T1000 (cell line): ENCODE results near the gene MCEE.

Source experiments
- DNase-seq: peaks from one replicate; lab custom pipeline; 2025; ENCODE audit warnings: mixed read lengths; lab: John Stamatoyannopoulos, UW

MCEE gene

DNA sequence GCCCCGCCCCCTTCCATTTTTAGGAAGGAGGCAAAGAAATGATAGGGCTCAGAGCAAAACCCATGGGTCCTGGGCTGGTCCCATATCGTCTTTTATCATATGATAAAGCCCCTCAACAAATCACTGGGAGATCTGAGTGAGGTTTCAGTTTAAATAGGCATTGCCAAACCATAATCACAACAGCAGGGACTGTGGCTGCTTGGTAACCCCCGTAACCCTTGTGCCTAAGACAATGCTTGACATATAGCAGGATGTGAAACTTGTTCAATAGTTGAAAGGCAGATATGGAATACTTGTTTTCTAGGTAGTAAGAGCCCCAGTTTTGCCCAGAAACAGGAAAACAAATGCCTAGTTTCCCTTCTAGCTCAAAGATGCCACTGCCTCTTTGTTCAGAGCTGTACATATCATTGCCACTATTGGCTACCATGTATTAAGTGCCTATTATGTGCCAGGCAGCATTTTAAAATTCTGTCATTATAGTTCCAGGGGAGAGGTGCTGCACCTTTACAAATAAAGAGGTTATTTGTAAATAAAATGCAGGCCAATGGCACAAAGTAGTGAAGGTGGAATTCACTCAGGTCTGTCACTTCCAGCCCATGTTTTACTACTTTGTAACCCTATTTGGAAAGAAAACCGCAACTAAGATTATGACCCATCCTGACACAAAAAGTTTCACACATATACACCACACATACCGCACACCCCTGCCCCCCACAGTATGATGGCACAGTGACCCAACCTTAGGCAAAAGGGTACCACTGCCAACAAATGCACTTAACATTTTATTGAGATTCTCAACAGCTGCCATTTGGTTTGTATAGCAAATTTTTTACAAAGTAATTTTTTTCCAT lies 47.4 kb downstream of the MCEE start:
- no peak for DNase-seq

DNA sequence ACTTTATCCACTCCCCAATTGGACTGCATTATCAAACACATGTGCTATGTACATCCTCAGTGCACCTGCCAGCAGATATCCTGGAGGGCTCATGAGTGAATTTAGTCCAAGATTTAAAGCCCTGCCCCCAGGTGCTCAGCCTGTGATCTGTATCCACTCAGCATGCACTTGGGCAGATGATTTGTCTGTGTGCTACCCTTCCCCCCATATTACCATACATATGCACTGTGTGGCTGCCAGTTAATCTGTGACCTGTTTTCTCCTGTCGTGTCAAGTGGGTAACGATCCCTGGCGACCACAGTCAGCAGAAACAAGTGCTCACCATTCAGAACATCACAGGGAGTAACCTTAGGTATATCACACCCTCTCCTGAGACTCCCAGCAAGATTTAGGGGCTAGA lies 51.4 kb downstream of the MCEE start:
- no peak for DNase-seq

DNA sequence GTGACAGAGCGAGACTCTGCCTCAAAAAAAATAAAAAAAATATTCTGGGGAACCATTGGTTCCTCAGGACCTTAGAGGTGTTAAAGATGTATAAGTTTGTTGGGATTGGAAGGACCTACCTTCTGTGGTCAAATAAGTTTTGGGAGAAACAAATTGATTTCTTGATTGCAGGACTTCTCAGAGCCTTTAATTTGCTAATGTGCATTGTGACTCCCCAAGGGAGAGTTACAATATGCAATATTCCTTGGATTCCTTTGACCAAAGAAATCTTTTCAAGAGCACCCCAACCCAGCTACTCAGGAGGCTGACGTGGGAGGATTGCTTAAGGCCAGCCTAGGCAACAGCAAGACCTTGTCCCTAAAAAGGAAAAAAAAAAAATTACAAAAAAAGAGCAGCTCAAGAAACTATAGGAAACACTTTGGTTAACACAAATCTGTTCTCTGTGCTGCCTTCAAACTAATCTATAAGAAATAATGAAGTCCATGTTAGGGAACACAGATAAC lies 55.1 kb downstream of the MCEE start:
- DNase-seq, result no peak

DNA sequence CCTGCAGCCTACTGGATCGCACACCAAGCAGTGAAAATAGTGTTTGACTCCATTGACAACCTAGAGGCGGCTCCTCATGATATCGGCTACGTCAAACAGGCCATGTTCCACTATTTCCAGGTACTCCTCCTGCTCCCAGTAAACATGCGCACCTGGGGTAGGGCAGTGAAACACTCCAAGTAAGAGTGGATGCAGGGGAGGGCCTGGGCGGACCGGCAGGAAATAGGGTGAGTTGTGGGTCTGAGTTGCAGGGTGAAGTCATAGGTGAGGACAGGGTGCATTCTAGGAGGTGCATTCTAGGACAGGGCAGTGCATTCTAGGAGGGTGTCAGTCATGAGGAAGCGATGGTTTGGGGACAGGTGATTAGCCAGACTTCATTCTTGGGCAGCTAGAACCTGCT lies 56.6 kb downstream of the MCEE start:
- DNase-seq, result no peak

DNA sequence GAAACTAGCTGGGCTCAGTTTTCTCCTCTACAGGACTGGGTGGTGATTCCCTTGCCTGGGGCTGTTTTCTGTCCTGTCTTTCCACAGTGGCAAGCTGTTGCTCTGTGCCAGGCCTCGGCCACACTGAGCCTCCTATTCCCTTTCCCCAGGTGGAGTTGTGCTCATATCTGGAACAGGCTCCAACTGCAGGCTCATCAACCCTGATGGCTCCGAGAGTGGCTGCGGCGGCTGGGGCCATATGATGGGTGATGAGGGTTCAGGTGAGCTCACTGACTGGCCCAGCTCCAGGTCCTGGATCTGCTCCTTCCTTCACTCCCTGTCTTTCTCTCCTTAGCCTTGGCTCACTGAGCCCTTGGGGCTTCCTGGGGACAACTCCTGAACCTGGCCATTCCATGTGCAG lies 57.5 kb downstream of the MCEE start:
- no peak for DNase-seq

DNA sequence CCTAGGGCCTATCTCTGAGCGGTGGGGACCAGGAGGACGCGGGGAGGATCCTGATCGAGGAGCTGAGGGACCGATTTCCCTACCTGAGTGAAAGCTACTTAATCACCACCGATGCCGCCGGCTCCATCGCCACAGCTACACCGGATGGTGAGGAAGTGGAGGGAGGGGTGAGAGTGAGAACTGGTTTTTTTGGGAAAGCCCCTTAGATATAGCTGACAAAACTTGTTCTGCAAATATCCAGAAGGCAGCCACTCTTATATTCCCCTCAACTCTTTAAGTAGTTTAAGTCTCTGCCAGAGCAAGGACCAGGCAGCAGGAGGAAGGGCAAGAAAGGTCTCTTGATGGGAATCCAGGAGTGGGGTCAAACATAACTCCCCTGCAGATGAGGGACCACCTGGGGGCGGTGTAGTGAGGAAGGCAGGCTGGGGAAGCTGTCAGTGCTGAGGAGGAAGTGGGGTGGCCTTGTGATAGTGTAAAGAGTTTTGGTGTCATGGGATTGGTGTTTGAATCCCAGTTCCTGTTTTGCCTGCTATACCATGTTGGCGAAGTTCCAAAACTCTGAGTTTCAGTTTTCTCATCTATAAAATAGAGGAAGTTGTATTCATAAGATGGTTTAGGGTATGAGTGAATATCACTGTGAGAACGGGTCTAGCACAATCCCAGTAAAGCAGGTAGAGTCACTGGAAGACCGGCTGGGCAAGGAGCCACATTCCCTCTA lies 58.2 kb downstream of the MCEE start:
- no peak for DNase-seq

DNA sequence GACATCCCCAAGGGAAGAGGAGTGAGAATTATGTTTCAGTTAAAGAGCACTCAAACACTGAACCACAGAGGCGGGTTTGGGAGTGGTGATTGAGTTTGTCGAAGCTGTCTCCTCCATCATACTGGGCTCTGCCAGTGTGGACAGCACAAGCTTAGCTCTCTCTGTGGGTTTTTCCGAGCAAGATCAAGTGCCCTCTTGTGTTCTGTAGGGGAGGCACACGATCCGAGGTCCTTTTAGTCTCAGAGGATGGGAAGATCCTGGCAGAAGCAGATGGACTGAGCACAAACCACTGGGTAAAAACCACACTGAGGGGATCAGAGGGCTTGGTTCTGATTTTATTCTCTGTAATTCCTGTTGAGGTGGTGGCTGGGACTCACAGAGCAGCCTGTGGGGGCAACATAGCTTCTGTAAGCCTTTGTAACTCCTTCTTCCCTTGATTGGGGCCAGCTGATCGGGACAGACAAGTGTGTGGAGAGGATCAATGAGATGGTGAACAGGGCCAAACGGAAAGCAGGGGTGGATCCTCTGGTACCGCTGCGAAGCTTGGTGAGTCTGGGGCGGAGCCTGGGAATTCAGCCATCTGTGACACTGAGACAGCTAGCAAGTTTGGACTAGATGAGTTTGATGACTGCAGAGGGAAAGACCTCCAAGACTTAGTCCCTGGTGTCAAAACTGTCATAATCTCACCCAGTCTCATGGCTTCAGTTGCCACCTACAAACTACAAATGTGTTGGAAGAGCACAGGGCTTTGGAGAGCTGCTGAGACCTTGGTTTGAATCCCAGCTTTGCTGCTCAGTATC lies 59.5 kb downstream of the MCEE start:
- no peak for DNase-seq

DNA sequence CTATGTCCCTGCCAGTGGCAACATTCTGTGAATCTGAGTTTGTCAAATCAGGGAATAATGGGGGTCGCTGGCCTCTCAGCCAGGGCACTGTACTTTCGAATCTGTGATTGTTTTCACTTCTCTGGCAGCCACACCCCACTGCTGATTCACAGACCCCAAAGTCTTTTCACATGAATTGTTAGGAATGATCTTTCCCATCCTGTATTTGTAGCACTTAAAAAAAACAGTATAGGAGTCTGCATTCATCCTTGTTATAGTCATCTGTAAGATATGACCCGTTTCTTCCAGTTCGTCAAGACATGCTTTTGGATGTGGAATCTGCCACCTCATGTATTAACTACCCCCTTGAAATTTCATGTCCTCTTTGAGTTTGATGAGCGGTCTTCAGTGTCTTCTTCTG lies 60.7 kb downstream of the MCEE start:
- DNase-seq, result no peak

DNA sequence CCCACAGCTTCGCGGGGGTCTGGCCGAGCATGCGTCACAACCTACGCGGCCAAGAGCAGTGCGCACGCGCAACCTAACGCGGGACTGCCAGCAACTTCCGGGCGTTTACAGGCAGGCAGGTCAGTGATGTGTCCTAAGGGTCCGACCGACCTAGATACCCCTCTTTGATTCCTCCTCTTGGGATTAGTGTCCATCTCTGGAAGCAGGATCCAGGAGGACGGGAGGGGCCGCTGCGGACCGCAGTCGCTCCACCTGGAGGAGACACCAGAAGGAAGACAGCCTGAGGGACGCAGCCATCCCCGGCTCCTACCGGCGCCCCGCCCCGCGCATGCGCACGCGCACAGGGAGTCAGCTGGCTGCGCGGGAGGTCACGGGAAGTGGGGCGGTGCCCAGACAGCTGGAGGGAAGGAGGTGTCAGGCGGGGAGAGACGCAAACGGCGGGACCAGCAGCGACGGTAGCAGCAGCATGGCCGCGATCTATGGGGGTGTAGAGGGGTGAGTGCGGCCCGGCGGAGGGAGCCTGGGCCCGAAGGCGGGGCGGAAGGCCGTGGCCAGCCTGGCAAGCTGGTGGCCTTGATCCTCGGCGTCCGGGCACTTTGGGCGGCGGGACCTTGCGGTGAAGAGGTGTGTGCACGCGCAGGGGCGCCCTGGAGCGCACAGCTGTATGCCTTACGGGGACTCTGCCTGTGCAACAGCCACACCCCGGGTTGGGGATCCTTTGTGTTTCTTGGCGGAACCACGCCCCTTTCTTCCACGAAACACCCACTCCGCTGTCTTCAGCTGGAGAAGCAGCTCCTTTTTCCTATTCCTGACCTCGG lies 61.6 kb downstream of the MCEE start, which contains the start of gene NAGK:
TSS of gene NAGK (plus strand) at position 431 of the 818 bp plus-strand sequence. CDS start at position 467, 36 bp downstream.
- peak; percentile 98 for DNase-seq

DNA sequence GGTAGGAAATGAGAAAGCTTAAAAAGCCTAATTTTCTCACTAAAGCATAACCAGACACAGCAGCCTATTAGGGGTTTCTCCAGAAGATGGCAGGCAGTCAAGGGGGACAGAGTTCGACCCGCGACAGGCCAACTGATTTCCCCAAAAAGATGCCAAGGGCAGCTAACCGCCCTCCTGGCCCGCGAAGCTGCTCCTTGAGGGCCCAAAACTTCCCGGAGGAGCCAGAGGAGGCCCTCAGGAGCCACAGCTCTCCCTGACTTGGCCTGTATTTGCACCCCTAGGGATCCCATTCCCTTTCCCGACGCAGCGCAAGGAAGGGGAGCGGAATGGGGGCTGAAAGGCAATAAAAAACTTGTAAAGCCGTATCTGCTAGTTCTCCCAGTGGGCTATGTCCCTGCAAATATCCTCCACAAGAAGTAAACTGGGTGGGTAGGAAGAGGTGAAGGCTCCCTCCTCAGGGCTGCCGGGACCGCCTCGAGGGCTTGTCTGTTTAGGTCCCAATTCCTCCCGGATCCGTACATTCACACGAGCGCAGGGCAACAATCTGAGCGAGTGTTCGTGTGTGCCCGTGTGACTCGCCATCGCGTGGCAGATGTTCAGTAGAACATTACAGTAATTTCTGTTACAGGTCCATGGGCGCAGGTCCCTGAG lies 62.3 kb downstream of the MCEE start:
- no peak for DNase-seq

DNA sequence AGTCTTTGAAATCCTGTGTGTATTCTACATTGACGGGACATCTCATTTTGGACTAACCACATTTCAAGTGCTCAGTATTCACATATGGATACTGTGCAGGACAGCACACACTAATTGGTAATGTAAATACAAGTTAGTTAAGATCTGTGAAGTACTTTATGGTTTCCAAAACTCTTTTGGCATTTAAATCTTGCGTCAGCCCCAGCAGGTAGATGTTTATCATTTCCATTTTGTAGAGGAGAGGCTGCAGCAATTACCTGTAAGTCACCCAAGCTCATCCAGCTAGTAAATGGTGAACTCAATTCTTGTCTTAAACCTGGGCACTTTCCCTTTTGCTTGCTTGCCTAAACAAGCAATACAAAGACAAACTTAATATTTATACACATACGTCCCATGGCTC lies 63.2 kb downstream of the MCEE start:
- DNase-seq, result no peak

DNA sequence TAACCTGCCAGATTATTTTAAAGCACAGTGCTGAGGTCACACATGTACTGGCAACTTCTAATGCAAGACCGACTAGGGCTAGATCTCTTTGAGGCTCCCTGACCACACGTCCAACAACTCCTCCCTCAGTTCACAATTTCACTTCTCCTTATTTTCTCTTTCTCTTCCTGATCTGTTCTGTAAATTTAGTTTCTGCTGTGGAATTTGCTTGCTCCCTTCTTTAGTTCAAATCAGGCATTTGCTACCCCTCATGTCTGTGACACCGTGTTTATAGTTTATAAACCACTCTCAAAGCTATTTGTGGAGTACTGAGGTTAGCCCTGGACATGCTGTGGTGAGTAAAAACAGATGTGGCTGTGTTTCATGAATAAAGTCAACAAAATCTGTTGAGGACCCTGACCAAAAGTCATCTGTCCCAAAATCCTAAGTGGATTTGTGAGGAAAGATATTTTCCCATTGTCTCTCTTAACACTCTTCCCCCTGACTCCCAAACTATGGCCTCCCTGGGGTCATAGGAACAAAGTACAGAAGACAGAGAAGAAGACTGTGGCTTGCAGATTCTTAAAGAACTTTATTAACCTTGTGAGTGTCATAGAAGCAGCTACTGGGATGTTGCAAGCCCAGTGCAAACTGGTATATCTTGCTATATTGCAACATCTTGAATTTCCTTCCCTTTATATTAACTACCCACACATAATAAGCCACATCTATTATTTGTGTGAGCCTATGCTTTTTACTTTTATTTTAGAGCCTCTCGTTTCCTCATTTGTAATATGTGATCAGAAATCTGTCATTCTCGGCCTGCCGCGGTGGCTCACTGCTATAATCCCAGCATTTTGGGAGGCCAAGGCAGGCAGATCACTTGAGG lies 65.0 kb downstream of the MCEE start:
- no peak for DNase-seq

DNA sequence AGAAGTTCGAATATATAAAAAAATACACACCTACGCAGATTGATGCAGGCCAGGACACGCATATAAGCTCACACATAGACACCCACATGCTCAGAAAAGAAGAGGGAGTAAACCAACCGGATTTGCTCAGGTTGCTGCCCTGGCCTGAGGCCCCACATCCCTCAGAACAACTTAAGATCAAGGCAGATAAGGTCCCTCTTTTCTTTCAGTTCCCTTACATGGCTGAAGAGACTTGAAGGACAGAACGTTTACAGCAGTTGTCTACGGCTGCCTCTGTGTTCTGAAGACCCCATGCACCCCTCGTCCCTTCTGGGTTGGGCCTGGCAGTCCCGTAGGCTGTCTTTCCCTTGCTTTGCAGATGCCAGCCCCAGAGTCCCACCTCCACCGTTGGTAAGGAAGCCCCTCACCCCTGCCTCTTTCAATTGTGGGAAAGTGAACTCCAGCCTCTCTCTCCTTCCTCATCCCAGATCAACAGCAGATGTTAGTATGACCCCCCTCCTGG lies 65.9 kb downstream of the MCEE start:
- no peak for DNase-seq

DNA sequence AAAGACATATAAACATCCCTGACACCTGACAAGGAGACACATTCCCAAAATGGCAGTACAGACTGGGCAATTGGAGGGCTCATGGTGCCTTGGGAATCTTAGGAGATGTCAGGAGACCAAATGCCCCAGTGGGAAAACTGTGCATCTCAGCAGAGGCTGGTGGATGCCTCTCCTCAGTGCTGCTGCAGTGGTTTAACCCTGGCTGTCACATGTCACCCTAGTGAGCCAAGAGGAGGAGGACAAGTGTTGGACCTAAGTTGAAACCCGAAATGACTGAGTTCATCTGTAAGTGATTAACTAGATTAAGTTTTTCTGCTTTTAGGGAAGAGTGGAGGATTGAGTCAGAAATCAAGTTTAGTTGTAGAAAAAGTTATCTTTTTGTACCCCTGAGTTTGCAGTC lies 66.8 kb downstream of the MCEE start:
- DNase-seq, result no peak

DNA sequence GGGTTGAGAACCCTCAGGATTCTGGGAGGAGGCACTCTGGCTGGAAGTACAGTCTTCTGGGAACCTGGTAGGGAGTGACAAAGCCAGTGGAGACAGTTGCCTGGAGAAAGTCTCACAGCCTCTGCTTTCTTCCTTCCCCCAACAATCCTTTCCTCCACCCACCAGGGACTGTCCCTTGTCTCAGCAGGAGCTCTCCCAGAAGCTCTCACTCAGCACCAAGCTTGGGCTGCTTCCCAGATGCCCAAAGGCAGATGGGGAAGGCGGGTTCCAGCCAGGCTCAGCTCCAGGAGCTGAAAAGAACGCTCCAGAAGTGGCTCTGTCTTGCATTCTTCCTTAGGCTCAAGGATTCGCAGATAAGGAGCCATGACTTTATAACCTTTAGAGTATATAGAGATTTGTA lies 69.2 kb downstream of the MCEE start:
- DNase-seq, result no peak

DNA sequence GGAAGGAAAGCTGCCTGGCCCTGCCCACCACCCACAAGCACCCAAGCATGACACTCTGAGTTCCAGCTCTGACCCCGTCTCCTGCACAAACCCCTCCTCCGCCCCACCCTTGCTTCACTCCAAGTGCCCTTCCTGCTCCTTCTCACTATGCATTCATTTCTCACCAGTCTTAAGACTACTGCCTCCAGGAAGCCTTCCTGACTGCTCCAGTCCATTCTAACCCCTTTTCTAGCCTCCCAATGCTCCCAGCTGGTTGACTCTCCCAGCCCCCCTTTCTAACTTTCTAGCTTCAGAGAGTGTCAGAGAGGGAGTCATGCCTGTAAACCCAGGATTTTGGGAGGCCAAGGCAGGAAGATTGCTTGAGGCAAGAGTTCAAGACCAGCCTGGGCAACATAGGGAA lies 69.8 kb downstream of the MCEE start:
- DNase-seq, result no peak
